Choroid plexus epithelial cell (primary cell): ENCODE results near the gene S100A2.

Experiments used
- DNase-seq: peaks from one replicate; pipeline ENCODE4 v3.0.0-alpha.2; 2010; ENCODE audit warnings: low read depth
- H3K4me3 ChIP-seq: 2 replicates; pipeline ENCODE4 v1.5.1; 2011; ENCODE audit warnings: low read depth, mild to moderate bottlenecking, control low read depth, low read length, moderate library complexity
- CTCF ChIP-seq: conservative IDR thresholded peaks from 2 replicates; pipeline ENCODE4 v1.5.1; 2011; ENCODE audit warnings: low read depth, mild to moderate bottlenecking, control low read depth, inconsistent platforms, low read length, moderate library complexity

Gene S100A2

DNA sequence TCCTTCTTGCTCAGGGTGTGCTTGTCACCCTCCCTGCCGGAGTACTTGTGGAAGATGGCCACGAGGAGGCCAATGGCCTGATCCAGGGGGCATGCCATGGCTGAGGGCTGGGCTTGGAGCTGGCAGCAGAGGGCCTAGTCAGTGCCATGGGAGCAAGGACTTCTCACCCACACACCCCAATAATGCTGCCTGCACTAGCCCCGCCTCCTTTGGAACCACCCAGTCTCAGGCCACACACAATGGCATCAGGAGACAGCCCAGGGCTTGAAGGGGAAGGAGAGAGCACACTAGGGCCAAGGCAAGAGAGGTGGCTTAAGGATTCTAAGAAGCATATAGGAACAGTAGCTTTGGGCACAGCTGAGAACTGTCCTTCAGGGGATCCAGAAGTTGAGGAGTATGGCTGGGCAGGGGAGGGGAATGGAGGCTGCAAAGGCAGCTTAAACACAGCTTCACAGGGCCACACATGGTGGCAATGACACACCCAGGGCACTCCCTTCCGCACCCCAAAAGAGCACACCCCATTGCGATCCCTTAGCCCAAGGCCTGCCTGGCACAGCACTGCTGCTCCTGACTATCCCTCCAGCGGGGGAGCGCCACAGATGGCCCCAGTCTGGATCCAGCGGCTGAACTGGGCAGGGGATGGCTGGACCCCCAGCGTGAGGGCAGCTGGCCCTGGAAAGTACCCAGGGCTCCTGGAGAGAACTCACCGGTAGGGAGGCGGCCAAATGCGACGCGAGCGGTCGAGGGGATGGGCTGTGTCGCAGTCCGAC lies 30.2 kb downstream of the S100A2 start, which contains the start of gene S100A6:
Gene S100A6, minus strand, starts transcription at position 750 of the 770 bp plus-strand sequence. Its CDS starts 652 bp downstream, at position 98.
- DNase-seq, result no peak
- peak within 1 kb of the TSS; percentile 69 for H3K4me3 ChIP-seq
- no peak for TF ChIP-seq CTCF

DNA sequence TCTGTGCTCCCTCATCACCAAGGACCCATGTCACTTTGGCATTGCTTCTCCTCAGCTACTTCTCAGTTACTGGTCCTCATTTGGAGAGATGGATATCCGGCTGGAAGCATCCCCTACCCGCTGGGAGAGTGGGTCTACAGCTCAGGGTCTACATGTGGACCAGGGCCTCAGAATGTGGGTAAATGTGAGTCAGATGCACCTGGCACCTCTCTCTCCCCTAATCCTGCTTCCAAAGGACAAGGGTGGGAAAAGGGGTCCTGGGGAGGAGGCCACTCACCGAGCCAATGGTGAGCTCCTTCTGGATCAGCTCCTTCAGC lies 30.8 kb downstream of the S100A2 start:
- peak overlapping the region; percentile 69 for H3K4me3 ChIP-seq
- no peak for TF ChIP-seq CTCF
- DNase-seq, result no peak

DNA sequence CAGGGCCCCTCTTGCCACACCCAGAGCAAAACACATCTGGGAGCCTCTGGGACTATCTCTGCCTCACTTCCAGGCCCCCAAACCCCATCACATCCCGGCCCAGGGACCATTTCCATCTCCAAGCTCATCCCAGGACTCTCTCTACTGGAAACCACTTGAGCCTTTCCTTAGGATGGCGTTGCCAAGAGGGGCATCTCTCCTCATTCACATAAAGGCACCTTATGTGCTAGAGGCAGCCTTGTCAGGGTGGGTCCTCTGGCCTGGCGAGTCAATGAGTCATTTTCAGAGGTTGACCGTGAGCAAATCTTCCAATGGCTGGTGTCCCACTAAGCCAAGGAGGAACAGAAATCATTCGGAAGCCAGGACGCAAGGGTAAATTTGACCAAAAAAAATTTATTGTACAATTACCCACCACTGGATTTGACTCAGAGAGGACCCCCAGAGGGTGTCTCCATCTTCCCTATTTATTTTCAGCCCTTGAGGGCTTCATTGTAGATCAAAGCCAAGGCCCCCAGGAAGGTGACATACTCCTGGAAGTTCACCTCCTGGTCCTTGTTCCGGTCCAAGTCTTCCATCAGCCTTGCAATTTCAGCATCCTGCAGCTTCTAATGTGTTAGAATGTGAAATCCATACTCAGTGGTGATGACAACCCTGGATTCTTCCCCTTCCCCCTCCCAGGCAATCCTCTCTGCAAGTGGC lies 31.3 kb downstream of the S100A2 start:
- no peak for DNase-seq
- no peak for TF ChIP-seq CTCF
- H3K4me3 ChIP-seq, result peak overlapping the region; percentile 69

DNA sequence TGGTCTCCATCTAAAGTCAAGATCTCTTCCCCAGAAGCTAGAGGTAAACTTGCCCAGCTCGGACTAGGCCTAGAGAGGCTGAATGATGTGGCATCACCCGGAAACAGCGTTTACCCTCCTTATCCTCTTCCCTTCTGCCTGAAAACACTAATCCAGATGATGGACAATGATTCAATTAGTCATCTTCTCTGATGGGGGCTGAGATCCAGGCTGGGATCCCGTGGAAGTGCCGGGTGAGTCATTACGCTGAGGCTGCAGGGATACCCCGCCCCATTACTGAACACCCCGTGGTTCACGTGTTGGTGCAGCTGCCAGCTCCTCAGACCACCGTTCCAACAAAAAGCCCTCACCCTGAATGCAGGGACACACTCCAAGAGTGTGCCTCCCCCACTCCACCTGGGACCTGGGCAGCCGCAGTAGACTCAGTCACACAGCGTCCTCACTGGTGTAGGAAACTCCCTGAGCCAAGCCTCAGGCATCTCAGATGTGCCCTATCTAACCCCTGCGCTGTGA lies 31.9 kb downstream of the S100A2 start:
- peak; percentile 85 for DNase-seq
- H3K4me3 ChIP-seq, result peak overlapping the region; percentile 45

GRCh38 chr1:153532769-153533599 lies 32.7 kb downstream of the S100A2 start:
- DNase-seq, result peak; percentile 87
- H3K4me3 ChIP-seq, result peak overlapping the region; percentile 45
- peak; percentile 91 for TF ChIP-seq CTCF

More for the DNA sequence above, 31.9 kb downstream of the S100A2 start:
- no peak for TF ChIP-seq CTCF

DNA sequence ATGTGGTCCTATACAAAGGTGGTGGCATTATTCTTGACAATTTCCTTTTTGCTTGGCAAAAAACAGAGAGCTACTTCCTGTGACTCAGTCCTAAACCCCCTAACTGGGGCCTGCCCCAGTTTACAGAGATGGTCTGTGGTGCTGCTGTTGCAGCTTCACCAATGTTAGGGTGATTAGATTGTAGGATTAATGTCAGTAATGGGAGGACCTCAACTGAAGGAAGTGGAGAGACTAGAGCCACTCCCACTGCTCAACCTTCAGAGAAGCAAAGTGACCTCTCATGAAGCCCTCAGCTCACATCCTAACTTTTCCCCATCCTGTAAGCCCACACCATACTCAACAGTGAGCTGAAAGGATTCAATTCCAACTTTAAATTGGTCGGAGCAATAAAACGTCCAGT lies 33.5 kb downstream of the S100A2 start:
- no peak for TF ChIP-seq CTCF
- H3K4me3 ChIP-seq, result no peak overlapping the region
- DNase-seq, result no peak
